ENCODE data around the gene SETD1A.
A peak's percentile ranks its signal among the peaks of the same experiment; 100 is the strongest.

Gene SETD1A

GRCh38 chr16:30983898-30984610, 26.5 kb downstream of the SETD1A start:
- no peak for DNase-seq

GRCh38 chr16:30984669-30985400, 27.3 kb downstream of the SETD1A start, which contains the start of gene HSD3B7:
Gene HSD3B7 (plus strand): TSS chr16:30985207. CDS start chr16:30985659, 452 bp downstream.
- DNase-seq = peak; percentile 77

- peak; percentile 47 for DNase-seq
Observed at GRCh38 chr16:30985401-30986128, 28.0 kb downstream of the SETD1A start.

- DNase-seq = no peak
Observed at GRCh38 chr16:30986129-30986991, 28.8 kb downstream of the SETD1A start.

- DNase-seq = no peak
Observed at GRCh38 chr16:30987581-30988190, 30.1 kb downstream of the SETD1A start.

GRCh38 chr16:30989469-30990047, 32.0 kb downstream of the SETD1A start:
- DNase-seq = no peak

- no peak for DNase-seq
Observed at GRCh38 chr16:30990105-30990504, 32.6 kb downstream of the SETD1A start.

GRCh38 chr16:30991052-30991451, 33.5 kb downstream of the SETD1A start:
- no peak for DNase-seq

- DNase-seq = no peak
Observed at GRCh38 chr16:30992276-30992780, 34.8 kb downstream of the SETD1A start.

- no peak for DNase-seq
Observed at GRCh38 chr16:30992931-30993816, 35.6 kb downstream of the SETD1A start.

- no peak for DNase-seq
Observed at GRCh38 chr16:30995927-30996323, 38.4 kb downstream of the SETD1A start.

GRCh38 chr16:30996324-30996984, 38.9 kb downstream of the SETD1A start:
- peak; percentile 32 for DNase-seq

GRCh38 chr16:30996985-30997724, 39.6 kb downstream of the SETD1A start:
- DNase-seq = peak; percentile 87

GRCh38 chr16:30997725-30998711, 40.5 kb downstream of the SETD1A start:
- peak; percentile 89 for DNase-seq

- DNase-seq = no peak
Observed at GRCh38 chr16:30998852-30999761, 41.6 kb downstream of the SETD1A start.

GRCh38 chr16:31000671-31001382, 43.3 kb downstream of the SETD1A start:
- DNase-seq = no peak
